Central memory CD8-positive, alpha-beta T cell (primary cell): Measurements from ENCODE around the gene GDPGP1.

Experiments
- ATAC-seq: fragments of 150-1000 bp; cut with Tn5 transposase; replicated peaks from 2 replicates; pipeline ENCODE4 v1.10.0; 2022; ENCODE audit warnings: mild to moderate bottlenecking, moderate FRiP score, moderate number of reproducible peaks; ENCODE audit not compliant: poor library complexity, severe bottlenecking; ENCODE audit errors: extremely low read depth
- DNase-seq, 2 donors: peaks; one replicate each; pipeline ENCODE4 v3.0.0; 2021; ENCODE audit warnings: low spot score in 2 of 2
- H3K27ac Mint-ChIP-seq: one replicate; pipeline ENCODE4 v1.8.0; 2022; ENCODE audit warnings: low read depth, mild to moderate bottlenecking, moderate library complexity, mixed read lengths
- H3K27me3 Mint-ChIP-seq: one replicate; pipeline ENCODE4 v1.8.0; 2022; ENCODE audit warnings: mixed read lengths
- H3K36me3 Mint-ChIP-seq: one replicate; pipeline ENCODE4 v1.8.0; 2022; ENCODE audit warnings: mild to moderate bottlenecking, moderate library complexity, mixed read lengths; ENCODE audit not compliant: insufficient read depth
- H3K4me1 Mint-ChIP-seq: one replicate; pipeline ENCODE4 v1.8.0; 2022; ENCODE audit warnings: mixed read lengths
- H3K4me3 Mint-ChIP-seq: one replicate; pipeline ENCODE4 v1.8.0; 2022; ENCODE audit warnings: mild to moderate bottlenecking, moderate library complexity, mixed read lengths
- H3K9me3 Mint-ChIP-seq: one replicate; pipeline ENCODE4 v1.8.0; 2022; ENCODE audit warnings: mixed read lengths

Gene GDPGP1

DNA sequence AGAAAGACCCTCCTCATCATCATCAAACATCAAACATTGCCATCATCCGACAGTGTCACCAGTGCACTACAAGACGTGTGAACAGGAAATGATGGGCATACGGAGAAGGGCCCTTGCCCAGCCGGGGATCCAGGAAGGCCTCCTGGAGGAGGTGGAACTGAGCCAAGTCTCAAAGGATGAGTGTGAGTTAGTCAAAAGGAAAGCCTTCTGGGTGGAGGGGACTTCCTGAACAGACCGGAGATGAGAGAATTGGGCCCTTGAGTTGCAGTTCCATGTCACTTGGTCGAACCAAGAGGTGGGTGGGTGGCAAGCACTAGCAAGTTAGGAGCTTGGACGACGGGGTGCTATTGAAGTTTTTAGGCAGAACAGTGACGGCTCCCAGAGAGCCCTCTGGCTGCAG lies 24.4 kb upstream of the GDPGP1 start:
- Mint-ChIP-seq H3K9me3 (no peaks in the 10 kb centered on the region), H3K4me1 (peaks cover 33% of the 10 kb centered on the region), H3K27ac (peak overlapping the region; percentile 24), H3K4me3 (no peak overlapping the region), H3K36me3 (peaks cover 3% of the 10 kb centered on the region), H3K27me3 (no peaks in the 10 kb centered on the region)
- no peak for ATAC-seq
- no peak for DNase-seq

DNA sequence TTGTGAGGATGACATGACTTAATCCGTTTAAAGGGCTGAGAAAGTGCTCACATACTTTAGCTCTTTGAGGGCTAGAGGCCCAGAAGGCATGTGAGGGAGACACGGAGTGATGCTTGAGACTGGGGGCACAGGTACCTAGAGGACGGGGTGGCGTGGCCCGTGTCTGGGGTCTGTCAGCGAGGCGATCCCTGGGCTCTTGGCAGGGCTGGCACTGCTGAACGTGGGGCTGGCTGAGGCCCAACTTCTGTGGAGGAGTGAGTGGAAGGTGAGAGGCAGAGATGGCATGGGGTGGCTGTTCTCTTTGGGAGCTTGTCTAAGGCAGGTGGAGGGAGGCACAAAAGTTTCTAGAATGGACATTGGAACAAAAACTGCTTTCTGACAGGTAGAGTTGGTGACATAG lies 23.4 kb upstream of the GDPGP1 start:
- no peak overlapping the region for H3K4me3 Mint-ChIP-seq

DNA sequence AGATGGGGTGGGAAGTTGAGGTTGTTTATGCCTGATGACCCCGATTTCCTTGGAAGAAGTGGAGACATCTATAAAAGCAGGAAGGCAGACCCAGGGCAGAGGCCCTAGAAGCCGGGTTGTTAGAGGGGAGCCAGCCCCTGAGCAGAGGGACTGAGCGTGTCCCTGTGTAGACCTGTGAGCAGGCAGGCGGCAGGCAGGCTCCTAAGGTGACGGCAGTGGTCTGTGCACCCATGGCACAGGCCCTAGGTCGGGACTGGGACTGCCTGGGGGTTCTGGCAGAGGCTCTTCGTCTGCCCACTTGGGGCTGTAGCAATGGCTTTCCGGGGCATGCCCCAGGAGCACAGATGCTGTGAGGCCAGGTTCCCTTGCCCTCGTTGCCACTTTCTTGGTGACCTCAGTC lies 23.0 kb upstream of the GDPGP1 start:
- H3K4me1 Mint-ChIP-seq: peaks cover 37% of the 10 kb centered on the region
- H3K36me3 Mint-ChIP-seq: peaks cover 6% of the 10 kb centered on the region
- no peak for ATAC-seq
- H3K27ac Mint-ChIP-seq: no peak overlapping the region
- H3K9me3 Mint-ChIP-seq: no peaks in the 10 kb centered on the region
- no peak overlapping the region for H3K4me3 Mint-ChIP-seq
- no peaks in the 10 kb centered on the region for H3K27me3 Mint-ChIP-seq
- no peak for DNase-seq

More for the DNA sequence above, 23.4 kb upstream of the GDPGP1 start:
- Mint-ChIP-seq H3K4me1 (peaks cover 37% of the 10 kb centered on the region), H3K9me3 (no peaks in the 10 kb centered on the region), H3K27ac (no peak overlapping the region), H3K36me3 (peaks cover 6% of the 10 kb centered on the region), H3K27me3 (no peaks in the 10 kb centered on the region)
- ATAC-seq (no peak), DNase-seq (no peak)

DNA sequence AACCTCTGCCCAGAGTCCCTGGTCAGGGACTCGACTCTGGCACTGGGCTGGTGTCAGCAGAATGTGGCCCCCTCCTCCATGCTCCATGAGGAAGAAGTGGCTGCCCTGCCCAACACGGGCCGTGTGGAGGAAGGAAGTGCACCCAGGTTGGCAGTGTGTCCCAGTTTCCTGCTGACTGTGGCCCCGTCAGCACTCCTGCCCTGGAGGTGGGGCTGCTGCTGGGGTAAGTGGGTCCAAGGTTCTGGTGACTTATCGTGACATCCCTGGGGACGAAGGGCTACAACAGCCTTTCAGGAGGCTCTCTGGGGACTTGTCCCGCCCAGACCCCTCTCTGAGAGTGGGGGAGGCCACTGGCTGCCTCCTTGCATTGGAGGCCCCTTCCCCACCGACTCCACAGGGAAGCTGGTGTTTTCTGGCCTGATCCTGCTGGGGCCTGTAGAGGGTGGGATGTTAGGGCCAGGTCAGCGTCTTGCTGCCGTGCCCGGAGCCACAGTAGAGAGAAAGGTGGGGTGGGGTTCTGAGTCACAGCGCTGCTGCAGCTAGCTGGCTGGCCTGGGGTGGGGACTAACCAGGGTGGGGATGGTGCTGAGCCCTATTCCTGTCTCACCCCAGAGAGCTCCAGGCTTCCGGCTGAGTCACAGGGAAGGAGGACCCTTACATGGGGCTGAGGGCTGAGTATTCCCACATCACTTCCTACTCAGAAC lies 22.4 kb upstream of the GDPGP1 start:
- H3K9me3 Mint-ChIP-seq: no peaks in the 10 kb centered on the region
- ATAC-seq (no peak), DNase-seq (no peak)
- no peak overlapping the region for H3K4me3 Mint-ChIP-seq
- H3K27ac Mint-ChIP-seq: no peak overlapping the region
- peaks cover 5% of the 10 kb centered on the region for H3K36me3 Mint-ChIP-seq
- peaks cover 37% of the 10 kb centered on the region for H3K4me1 Mint-ChIP-seq
- no peaks in the 10 kb centered on the region for H3K27me3 Mint-ChIP-seq

DNA sequence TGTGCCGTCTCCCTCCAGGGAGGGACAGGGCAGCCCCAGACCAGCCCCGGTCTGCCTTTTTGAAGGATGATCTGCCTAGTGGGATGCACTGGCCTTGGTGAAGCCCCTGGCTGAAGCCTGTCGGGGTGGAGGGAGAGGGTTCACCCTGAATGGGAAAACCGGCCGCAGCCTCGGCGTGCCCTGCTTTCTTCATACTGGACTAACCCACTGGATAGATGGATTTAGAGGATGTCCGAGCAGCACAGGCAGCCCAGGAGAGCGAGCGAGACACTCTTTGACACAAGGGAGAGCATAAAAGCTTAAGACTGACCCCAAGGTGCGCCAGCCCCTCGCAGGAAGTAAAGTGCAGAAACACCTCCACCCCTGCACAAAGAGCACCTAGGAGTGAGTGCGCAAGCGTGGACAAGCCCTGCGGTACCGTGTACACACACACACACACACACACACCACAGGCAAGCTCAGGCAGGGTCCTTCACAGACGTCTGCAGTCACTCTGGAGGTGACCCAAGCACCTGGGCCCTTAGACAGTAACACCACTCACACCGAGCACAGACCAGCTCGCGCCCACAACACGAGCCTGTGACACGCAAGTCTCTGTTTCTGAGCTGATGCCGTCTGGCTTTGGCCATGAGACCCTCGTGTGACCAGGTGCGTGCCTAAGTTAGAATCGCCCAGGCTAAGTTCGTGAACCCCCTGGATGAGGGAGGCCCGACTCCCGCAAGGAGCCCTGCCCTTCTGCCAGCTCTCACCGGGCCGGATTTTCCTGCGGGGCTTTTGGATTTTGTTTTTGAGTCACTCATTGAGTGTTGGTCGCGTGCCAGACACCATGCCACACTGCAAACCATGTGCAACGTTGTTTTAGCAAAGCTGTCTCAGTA lies 21.5 kb upstream of the GDPGP1 start:
- Mint-ChIP-seq H3K36me3 (peaks cover 4% of the 10 kb centered on the region), H3K27me3 (no peaks in the 10 kb centered on the region), H3K4me3 (no peak overlapping the region), H3K27ac (no peak overlapping the region), H3K9me3 (no peaks in the 10 kb centered on the region), H3K4me1 (peaks cover 37% of the 10 kb centered on the region)
- ATAC-seq: no peak
- no peak for DNase-seq

DNA sequence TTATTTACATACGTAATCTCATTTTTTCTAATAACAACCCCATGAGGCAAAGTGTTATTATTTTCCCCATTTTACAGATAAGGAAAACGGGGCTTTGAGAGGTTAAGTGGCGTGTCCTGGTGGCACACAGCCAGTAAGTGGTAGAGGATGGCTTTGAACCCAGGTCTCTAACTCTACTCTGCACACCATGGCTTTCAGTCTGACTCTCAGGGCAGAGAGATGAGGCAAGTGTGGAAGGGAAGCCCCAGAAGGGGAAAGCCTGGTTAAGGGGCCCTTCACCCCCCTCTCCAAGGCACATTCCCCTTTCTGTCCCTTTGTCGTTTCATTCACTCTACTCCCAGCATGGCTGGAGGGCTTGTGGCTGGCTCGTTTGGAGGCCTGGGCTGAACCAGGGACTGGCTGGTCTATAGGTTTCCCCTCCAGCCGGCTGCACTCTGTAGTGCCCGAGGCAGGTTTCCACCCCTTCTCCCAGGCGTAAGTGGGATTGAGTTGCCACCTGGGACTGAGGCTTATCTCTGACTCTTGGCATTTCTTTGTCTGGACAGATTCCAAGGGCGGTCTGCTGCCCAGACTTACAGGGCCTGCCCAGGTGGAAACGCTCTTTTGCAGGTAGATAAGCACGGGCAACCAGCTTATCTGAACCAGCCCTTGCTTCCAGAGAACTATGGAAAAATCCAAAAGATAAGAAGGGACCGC lies 20.7 kb upstream of the GDPGP1 start:
- Mint-ChIP-seq H3K27ac (peak overlapping the region; percentile 19), H3K9me3 (no peaks in the 10 kb centered on the region), H3K36me3 (peaks cover 5% of the 10 kb centered on the region), H3K4me3 (no peak overlapping the region), H3K4me1 (peaks cover 37% of the 10 kb centered on the region), H3K27me3 (no peaks in the 10 kb centered on the region)
- DNase-seq: no peak
- no peak for ATAC-seq

DNA sequence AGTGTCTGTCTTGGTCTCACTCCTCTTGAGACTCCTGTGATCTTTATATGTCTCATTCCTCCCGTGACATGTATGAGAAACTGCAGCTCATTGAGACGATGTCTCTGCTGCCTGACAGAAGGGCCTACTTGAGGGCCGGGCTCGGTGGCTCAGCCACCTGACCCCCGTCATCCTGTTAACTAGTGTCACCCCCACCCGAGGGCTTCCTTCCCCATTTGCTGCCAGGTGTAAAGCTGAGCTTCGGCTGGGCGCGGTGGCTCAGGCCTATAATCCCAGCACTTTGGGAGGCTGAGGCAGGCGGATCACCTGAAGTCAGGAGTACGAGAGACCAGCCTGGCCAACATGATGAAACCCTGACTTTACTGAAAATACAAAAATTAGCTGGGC lies 20.2 kb upstream of the GDPGP1 start:
- Mint-ChIP-seq H3K4me3 (no peak overlapping the region), H3K9me3 (no peaks in the 10 kb centered on the region), H3K27ac (peak overlapping the region; percentile 19), H3K4me1 (peaks cover 41% of the 10 kb centered on the region), H3K36me3 (peaks cover 5% of the 10 kb centered on the region), H3K27me3 (no peaks in the 10 kb centered on the region)
- DNase-seq (no peak), ATAC-seq (no peak)

DNA sequence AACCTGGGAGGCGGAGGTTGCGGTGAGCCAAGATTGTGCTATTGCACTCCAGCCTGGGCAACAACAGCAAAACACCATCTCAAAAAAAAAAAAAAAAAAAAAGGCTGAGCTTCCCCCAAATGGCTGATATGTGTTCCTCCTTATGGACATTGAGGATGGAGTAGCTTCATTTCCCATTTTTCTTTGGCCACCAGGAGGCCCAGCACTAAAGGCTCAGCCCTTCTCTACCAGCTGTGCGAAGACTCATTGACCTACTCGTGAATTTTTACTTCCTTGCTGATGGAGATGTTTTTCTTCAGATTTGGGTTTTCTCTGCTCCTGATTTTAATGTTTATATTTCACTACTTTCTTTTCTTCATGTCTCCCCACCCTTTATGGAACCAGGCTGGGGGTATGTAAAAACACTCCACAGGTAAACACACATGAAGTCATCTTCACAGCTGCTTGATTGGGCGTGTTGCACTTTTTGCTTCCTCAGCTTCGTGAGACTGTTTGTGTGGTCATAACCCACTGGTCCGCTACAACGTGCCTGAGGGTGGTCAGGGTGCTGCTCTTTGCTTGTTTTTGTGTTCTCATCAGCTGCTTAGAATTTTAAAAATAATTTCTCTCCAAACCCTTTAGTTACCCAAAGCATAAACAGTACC lies 19.3 kb upstream of the GDPGP1 start:
- DNase-seq (no peak), ATAC-seq (no peak)
- H3K9me3 Mint-ChIP-seq: no peaks in the 10 kb centered on the region
- peaks cover 5% of the 10 kb centered on the region for H3K36me3 Mint-ChIP-seq
- peak overlapping the region; percentile 44 for H3K27ac Mint-ChIP-seq
- H3K27me3 Mint-ChIP-seq: no peaks in the 10 kb centered on the region
- H3K4me3 Mint-ChIP-seq: no peak overlapping the region
- H3K4me1 Mint-ChIP-seq: peaks cover 45% of the 10 kb centered on the region

DNA sequence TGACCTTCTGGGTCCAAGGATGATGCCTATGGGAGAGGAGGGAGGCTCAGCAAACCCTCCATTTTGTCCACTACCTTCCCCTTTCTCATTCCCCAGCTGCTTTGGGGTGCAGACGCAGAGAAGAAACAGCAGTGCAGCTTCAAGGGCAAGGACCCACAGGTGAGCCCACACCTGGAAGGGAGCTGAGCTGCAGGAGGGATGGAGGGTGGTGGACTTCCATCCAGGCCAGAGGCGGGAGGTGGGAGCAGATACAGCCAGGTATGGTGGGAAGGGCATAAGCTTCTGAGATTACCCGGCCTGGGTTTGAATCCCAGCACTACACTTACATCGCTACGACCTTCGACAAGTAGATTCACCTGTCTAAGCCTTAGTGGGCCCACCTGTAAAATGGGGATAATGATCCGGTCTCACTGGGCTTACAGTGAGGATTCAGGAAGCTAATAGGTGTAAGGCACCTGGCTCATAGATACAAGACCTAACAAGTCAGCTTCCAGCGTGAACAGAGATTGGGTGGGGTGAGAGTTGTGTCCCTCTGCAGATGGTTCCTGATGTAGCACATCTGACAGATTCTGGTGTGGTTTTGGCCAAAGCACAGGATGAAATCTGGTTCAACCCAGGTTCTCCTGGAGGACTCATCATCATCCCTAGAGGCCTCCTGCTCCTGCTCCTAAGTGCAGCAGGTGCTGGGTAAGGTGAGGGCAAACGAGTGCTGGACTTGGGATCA lies 16.2 kb upstream of the GDPGP1 start:
- ATAC-seq: no peak
- no peak for DNase-seq
- Mint-ChIP-seq H3K27me3 (no peaks in the 10 kb centered on the region), H3K9me3 (no peaks in the 10 kb centered on the region), H3K27ac (peak overlapping the region; percentile 4), H3K36me3 (peaks cover 13% of the 10 kb centered on the region), H3K4me3 (no peak overlapping the region), H3K4me1 (peaks cover 33% of the 10 kb centered on the region)

DNA sequence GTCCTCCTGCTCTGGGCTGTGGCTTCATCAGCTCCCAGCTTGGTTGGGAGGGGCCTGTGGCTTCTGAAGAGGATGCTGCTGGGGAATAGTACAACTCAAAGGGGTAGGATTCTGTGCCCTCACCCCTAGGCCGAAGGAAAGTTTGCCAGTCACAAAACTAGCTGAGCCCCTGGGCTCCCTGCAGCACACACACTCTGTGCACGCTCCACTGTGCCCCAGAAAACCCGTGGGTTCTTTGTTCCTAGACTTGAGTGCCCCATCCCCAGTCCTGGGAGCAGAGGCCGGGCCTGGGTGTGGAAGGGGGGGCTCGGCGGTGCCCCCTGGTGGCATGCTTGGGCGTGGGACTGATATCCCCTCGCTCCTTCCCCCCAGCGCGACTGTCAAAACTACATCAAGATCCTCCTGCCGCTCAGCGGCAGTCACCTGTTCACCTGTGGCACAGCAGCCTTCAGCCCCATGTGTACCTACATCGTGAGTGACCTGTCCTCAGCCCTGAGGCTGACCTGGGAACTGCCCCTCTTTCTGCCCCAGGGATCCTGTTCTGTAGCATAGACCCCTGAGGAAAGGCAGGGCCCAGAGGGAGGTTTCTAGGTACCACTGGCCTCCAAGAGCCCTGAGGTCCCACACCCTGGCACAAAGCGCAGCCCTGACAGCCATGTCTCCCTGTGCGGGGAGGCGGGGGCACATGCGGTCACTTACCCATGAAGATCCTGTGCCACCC lies 14.4 kb upstream of the GDPGP1 start:
- DNase-seq (peak; percentile 29 to 30), ATAC-seq (peak; percentile 78)
- no peak overlapping the region for H3K4me3 Mint-ChIP-seq
- no peaks in the 10 kb centered on the region for H3K9me3 Mint-ChIP-seq
- H3K4me1 Mint-ChIP-seq: peaks cover 25% of the 10 kb centered on the region
- no peaks in the 10 kb centered on the region for H3K27me3 Mint-ChIP-seq
- H3K27ac Mint-ChIP-seq: no peak overlapping the region
- H3K36me3 Mint-ChIP-seq: peaks cover 12% of the 10 kb centered on the region

DNA sequence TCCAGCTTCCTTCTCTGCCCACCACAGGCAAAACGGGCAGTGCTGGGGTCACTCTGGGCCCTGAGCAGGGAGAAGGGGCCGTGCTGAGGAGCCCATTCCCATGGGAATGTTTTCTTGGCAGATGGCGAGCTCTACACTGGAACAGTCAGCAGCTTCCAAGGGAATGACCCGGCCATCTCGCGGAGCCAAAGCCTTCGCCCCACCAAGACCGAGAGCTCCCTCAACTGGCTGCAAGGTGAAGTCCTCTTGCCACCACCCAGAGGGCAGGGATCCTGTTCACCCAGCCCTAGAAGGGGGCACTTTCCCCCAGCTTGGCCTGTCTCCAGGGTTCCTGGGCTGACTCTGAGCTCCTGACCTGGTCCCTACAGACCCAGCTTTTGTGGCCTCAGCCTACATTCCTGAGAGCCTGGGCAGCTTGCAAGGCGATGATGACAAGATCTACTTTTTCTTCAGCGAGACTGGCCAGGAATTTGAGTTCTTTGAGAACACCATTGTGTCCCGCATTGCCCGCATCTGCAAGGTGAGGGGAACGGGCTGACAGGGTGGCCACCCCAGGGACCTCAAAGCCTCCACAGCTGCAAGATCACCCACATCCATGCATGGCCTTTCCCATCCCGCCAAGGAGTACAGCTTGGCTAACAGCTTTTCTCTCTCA lies 12.6 kb upstream of the GDPGP1 start:
- no peak for DNase-seq
- H3K36me3 Mint-ChIP-seq: peaks cover 14% of the 10 kb centered on the region
- no peak for ATAC-seq
- H3K27ac Mint-ChIP-seq: no peak overlapping the region
- peaks cover 16% of the 10 kb centered on the region for H3K4me1 Mint-ChIP-seq
- no peak overlapping the region for H3K4me3 Mint-ChIP-seq
- H3K27me3 Mint-ChIP-seq: no peaks in the 10 kb centered on the region
- H3K9me3 Mint-ChIP-seq: no peaks in the 10 kb centered on the region
